Suprapubic skin (tissue), 3 donors: ENCODE measurements around the gene ZG16.
"Not testable (repeated sequence)": the region's sequence is repeated elsewhere in the genome, so short reads cannot be mapped to it uniquely, and the experiment has no call there.

ENCODE experiments used
- EP300 ChIP-seq: sonication (generic); formaldehyde crosslinking; IDR thresholded peaks from one replicate; pipeline ENCODE4 v1.6.1; 2017; ENCODE audit warnings: antibody characterized with exemption
- POLR2A ChIP-seq, 2 donors: fragments of 450-650 bp; IDR thresholded peaks; one replicate each; pipeline ENCODE4 v1.6.1; 2017; ENCODE audit warnings: antibody characterized with exemption in 2 of 2, mild to moderate bottlenecking in 2 of 2, moderate library complexity in 2 of 2
- TF ChIP-seq, protein P1 (sequence below), 2 donors: fragments of 200-600 bp in 1 of 2; fragments of 450-650 bp in 1 of 2; sonication (generic) in 1 of 2; IDR thresholded peaks; one replicate each; pipeline ENCODE4 v1.5.1; 2016 to 2019; ENCODE audit warnings: antibody characterized with exemption in 2 of 2, mild to moderate bottlenecking in 1 of 2, moderate library complexity in 1 of 2

DNA sequence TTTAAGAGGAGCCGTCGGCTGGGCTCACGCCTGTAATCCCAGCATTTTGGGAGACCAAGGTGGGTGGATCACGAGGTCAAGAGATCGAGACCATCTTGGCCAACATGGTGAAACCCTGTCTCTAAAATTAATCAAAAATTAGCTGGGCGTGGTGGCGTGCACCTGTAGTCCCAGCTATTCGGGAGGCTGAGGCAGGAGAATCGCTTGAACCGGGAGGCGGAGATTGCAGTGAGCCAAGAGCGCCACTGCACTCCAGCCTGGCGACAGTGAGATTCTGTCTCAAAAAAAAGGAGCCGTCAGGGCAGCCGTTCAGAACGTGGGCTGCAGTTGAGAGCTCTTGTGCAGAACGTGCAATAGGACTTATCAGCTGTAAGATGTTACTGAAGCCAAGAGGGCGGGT, 15.1 kb downstream of the ZG16 start:
- TF ChIP-seq, protein P1, sequence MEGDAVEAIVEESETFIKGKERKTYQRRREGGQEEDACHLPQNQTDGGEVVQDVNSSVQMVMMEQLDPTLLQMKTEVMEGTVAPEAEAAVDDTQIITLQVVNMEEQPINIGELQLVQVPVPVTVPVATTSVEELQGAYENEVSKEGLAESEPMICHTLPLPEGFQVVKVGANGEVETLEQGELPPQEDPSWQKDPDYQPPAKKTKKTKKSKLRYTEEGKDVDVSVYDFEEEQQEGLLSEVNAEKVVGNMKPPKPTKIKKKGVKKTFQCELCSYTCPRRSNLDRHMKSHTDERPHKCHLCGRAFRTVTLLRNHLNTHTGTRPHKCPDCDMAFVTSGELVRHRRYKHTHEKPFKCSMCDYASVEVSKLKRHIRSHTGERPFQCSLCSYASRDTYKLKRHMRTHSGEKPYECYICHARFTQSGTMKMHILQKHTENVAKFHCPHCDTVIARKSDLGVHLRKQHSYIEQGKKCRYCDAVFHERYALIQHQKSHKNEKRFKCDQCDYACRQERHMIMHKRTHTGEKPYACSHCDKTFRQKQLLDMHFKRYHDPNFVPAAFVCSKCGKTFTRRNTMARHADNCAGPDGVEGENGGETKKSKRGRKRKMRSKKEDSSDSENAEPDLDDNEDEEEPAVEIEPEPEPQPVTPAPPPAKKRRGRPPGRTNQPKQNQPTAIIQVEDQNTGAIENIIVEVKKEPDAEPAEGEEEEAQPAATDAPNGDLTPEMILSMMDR (IDR thresholded peaks at IDR 0.05) = not testable (repeated sequence)
- not testable (repeated sequence) for TF ChIP-seq POLR2A (IDR thresholded peaks at IDR 0.05); EP300
